GM20000 (cell line): ENCODE measurements around the gene ITPKB.
A peak's percentile ranks its signal among the peaks of the same experiment; 100 is the strongest.
"Not testable (repeated sequence)": the region's sequence is repeated elsewhere in the genome, so short reads cannot be mapped to it uniquely, and the experiment has no call there.

Experiments
- DNase-seq: peaks from one replicate; pipeline ENCODE4 v3.0.0; 2012; ENCODE audit warnings: low spot score
- TF ChIP-seq, protein P1 (sequence below): IDR thresholded peaks from 2 replicates; pipeline ENCODE4 v1.5.1; 2012; ENCODE audit warnings: mild to moderate bottlenecking, control low read depth; ENCODE audit errors: extremely low read depth, missing control alignments

ITPKB gene

DNA sequence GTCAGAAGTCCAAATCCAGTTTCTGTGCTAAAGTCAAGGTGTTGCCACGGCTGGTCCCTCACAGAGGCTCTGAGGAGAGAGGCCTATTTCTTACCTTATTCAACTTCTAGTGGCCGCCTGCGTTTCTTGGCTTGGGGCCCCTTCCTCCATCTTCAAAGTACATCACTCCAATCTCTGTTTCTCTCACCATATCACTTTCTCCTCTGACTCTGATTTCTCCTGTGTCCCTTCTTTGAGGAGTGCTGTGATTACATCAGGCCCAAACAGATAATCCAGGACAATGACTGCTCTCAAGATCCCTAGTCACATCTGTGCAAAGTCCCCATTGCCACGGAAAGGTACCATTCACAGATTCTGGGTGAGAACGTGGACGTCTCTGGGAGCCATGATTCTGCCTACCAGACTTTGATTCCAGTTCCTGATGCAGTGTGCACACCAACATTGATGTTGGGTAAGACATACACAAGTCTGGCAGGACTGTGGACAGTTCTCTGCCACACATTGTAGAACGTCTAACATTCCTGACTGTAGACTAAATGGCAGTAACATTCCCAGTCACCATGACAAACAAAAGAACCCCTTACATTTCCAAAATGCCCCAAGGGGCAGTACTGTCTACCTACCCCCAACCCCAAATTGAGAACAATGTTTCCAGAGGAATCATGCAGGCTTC is 43.0 kb upstream of the ITPKB start:
- TF ChIP-seq, protein P1, sequence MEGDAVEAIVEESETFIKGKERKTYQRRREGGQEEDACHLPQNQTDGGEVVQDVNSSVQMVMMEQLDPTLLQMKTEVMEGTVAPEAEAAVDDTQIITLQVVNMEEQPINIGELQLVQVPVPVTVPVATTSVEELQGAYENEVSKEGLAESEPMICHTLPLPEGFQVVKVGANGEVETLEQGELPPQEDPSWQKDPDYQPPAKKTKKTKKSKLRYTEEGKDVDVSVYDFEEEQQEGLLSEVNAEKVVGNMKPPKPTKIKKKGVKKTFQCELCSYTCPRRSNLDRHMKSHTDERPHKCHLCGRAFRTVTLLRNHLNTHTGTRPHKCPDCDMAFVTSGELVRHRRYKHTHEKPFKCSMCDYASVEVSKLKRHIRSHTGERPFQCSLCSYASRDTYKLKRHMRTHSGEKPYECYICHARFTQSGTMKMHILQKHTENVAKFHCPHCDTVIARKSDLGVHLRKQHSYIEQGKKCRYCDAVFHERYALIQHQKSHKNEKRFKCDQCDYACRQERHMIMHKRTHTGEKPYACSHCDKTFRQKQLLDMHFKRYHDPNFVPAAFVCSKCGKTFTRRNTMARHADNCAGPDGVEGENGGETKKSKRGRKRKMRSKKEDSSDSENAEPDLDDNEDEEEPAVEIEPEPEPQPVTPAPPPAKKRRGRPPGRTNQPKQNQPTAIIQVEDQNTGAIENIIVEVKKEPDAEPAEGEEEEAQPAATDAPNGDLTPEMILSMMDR, result no peak
- DNase-seq, result no peak

DNA sequence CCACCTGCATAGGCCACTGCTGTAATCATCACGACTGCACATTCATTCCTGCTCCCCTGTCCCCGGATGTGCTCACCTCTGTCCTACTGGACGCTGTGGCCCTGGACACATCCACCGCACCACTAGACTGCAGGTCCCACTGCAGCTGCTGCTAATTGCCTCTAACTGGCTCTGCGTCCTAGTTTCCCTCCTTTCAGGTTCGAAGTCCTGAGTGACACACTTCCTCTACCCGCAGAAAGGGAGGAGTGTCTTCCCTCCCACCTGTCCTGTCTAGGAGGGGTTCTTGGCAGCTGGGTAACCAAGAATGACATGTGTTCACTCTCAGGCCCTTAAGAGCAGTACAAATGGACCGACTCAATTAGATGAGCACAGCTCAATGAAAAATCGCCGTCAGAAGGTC is 40.5 kb upstream of the ITPKB start:
- no peak for DNase-seq
- TF ChIP-seq, protein P1, result no peak

DNA sequence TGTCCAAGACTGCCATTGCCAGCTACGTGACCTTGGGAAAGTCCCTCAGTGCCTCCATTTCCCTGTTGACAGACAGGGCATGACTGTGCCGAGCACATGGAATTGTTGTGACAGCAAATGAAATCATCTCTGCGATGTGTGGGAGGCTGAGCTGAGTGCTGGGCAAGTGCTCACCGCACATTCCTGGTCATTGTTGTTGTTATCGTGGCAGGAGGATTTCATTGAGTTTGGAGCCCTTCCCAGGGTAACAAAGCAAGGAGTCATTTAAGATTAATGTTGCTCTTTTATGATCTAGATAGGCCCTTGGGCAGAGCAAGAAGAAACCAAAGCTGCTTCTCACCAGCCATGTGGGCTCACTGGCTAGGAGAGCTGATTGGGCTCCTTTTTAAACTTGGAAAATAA is 39.6 kb upstream of the ITPKB start:
- no peak for DNase-seq
- TF ChIP-seq, protein P1, result no peak

DNA sequence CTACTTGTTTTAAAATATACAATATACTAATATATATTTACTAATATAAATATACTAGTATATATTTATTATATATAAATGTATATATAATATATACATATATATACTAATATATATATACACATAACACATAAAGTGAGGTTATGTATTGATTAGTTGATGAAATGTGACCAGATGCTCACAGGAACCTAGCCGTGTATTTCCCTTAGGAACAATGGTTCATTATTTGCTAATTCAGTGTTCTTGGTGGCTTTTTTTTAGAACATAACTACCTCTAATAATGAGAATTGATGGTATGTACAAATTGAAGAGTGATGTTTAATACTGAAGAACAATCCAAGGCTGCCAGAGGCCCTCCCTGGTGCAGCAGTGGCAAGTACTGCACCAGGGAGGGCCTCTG is 37.9 kb upstream of the ITPKB start:
- no peak for DNase-seq
- TF ChIP-seq, protein P1, result no peak

DNA sequence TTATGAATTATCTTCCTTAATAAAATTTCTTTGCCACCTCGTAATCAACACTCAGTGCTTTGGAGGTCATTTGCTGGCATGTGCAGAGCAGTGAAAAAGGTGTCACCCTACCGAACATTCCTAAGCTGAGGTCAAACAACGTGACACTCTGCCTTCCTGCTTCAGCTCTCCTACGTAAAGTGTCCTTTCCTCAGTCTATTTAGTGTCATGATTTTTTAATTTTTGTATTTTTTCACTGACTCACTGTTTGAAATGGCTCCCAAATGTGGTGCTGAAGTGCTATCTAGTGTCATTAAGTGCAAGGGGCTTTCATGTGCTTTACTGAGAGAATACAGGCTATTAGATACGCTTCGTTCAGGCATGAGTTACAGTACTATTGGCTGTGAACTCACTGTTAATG is 37.0 kb upstream of the ITPKB start:
- no peak for DNase-seq
- TF ChIP-seq, protein P1, result no peak

DNA sequence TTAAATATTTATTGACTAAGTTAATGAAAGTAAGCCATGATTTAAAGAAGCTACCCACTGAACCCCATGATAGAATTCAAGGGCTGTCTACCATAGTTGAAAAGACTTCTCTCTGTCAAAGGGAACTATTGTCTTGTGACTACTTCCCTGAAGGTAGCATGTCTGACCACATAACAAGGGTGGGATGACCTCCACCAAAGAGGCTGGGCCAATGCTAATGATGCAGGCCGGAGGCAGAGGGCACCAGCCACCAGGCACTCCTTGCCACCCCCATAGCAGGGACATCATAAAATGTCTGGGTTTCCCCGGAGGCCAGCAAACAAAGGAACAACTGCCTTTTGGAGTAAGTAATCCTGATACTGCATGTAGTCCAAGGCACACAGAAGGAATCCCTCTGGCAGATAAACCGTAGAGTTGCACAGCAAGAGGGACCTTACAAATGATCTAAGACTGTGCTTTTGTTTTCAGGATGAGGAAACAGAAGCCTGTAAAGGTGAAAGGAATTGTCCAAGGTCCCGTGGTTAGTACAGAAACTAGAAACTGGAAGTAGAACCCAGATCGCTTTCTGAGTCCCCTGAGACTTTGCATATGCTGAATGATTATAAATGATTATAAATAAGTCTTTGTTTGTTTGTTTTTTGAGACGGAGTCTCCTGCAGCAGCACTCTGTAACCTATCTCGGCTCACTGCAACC is 33.5 kb upstream of the ITPKB start:
- DNase-seq, result peak; percentile 43
- TF ChIP-seq, protein P1, result no peak

DNA sequence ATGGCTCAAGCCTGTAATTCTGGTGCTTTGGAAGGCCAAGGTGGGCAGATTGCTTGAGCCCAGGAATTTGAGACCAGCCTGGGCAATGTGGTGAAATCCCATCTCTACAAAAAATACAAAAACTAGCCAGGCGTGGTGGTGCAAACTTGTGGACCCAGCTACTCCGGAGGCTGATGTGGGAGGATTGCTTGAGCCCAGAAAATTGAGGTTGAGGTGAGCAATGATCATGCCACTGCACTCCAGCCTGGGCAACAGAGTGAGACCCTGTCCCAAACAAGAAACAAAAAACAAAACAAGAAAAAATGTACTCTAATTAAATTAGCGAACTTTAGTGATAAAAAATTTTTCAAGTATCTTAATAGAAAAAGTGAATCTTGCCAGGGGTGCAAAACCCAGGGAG is 28.1 kb upstream of the ITPKB start:
- not testable (repeated sequence) for DNase-seq

DNA sequence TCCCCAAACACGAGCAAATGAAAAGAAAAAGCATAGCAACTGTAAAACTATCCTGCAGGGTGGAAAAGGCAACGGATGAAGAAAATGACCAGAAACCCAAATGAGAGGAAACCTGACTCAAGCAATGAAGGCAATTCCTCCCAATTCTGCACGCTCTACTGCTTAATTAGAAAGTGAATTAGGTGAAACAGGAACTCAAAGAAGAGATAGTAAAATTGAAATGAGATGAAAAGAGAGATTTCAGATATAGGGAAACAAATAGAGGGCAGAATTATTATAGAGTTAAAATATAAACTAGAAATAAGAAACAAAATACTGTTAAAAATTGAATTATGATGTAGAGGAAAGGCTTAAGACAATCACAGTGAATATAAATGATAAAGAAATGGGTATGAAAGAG is 27.5 kb upstream of the ITPKB start:
- DNase-seq, result no peak
- TF ChIP-seq, protein P1, result no peak
